Endothelial cell of umbilical vein (primary cell): ENCODE data around the gene CABCOCO1. TPM values are rescaled to one million over a fixed set of nuclear protein-coding genes. Genes with fewer than 3 reads are reported as not detected.

ENCODE experiments used
- BruUV-seq: library from RNA; stranded (reverse); fragments of 400-500 nt; replicated peaks from 2 replicates; lab custom pipeline; 2021; lab: Mats Ljungman, UMichigan
- CTCF ChIA-PET: fragments of 300-600, 350-600 bp; sonication (Branson Sonifier 250); formaldehyde crosslinking; loops from one replicate; lab custom pipeline; 2021; ENCODE audit warnings: antibody characterized with exemption, inconsistent platforms; lab: Charles Lee
- POLR2A ChIA-PET: fragments of 300-600, 350-600 bp; sonication (Branson Sonifier 250); formaldehyde crosslinking; loops from one replicate; lab custom pipeline; 2021; ENCODE audit warnings: antibody characterized with exemption, inconsistent platforms; lab: Charles Lee
- DNase-seq: peaks from one replicate; pipeline ENCODE4 v3.0.0-alpha.2; 2011; ENCODE audit warnings: low read depth, low spot score
- FAIRE-seq: peaks from 2 replicates; lab custom pipeline; 2011; peaks lifted over from hg19 to GRCh38; lab: Jason Lieb, UNC
- H2AFZ ChIP-seq: 2 replicates; pipeline ENCODE4 v1.6.0; 2012; ENCODE audit warnings: low read depth, low read length, control low read depth, inconsistent platforms
- H3K27ac ChIP-seq: 2 replicates; pipeline ENCODE4 v1.5.1; 2011; ENCODE audit warnings: low read depth, mild to moderate bottlenecking, control low read depth, low read length, moderate library complexity; ENCODE audit not compliant: insufficient read depth
- H3K27me3 ChIP-seq, 2 experiments: 2 replicates each; pipeline versions ENCODE4 v1.6.0 to v1.6.1; 2011; ENCODE audit warnings: low read length in 2 of 2, mixed read lengths in 1 of 2; ENCODE audit not compliant: control insufficient read depth in 2 of 2, insufficient read depth in 2 of 2
- H3K36me3 ChIP-seq, 2 experiments: 2 replicates in 1 of 2; 3 replicates in 1 of 2; pipeline ENCODE4 v1.5.1; 2011; ENCODE audit warnings: low read length in 2 of 2, mild to moderate bottlenecking in 1 of 2, moderate library complexity in 1 of 2; ENCODE audit not compliant: control insufficient read depth in 2 of 2, insufficient read depth in 2 of 2; ENCODE audit errors: extremely low read depth in 1 of 2
- H3K4me1 ChIP-seq: 3 replicates; pipeline ENCODE4 v1.5.1; 2011; ENCODE audit warnings: mild to moderate bottlenecking, low read length; ENCODE audit not compliant: control insufficient read depth, insufficient read depth; ENCODE audit errors: extremely low read depth
- H3K4me2 ChIP-seq: 2 replicates; pipeline ENCODE4 v1.6.1; 2011; ENCODE audit warnings: low read length, control low read depth, mixed read lengths; ENCODE audit not compliant: insufficient read depth
- H3K4me3 ChIP-seq, 3 experiments: fragments of 200-600 bp in 1 of 3; sonication (generic), shearing (Covaris generic) in 1 of 3; replicated peaks in 1 of 3; 2 replicates each; pipeline ENCODE4 v1.5.1; 2011 to 2016; ENCODE audit warnings: control low read depth in 3 of 3, low read length in 3 of 3, mild to moderate bottlenecking in 2 of 3, inconsistent platforms in 1 of 3, low read depth in 1 of 3, moderate library complexity in 1 of 3; ENCODE audit not compliant: insufficient read depth in 1 of 3
- H3K79me2 ChIP-seq: 2 replicates; pipeline ENCODE4 v1.6.0; 2012; ENCODE audit warnings: low read length, inconsistent platforms; ENCODE audit not compliant: control insufficient read depth, insufficient read depth
- H3K9ac ChIP-seq: replicated peaks from 2 replicates; pipeline ENCODE3; 2011; ENCODE audit warnings: low read length, control low read depth; ENCODE audit not compliant: insufficient read depth; ENCODE audit errors: extremely low read depth
- H3K9me1 ChIP-seq: replicated peaks from 3 replicates; pipeline ENCODE4 v1.6.0; 2011; ENCODE audit warnings: mild to moderate bottlenecking, low read length; ENCODE audit not compliant: control insufficient read depth, insufficient read depth; ENCODE audit errors: extremely low read depth
- H3K9me3 ChIP-seq: replicated peaks from 2 replicates; pipeline ENCODE4 v1.5.1; 2012; ENCODE audit warnings: low read length, inconsistent platforms; ENCODE audit not compliant: control insufficient read depth, insufficient read depth
- H4K20me1 ChIP-seq: replicated peaks from 2 replicates; pipeline ENCODE3; 2011; ENCODE audit warnings: mild to moderate bottlenecking, low read length; ENCODE audit not compliant: control insufficient read depth, insufficient read depth; ENCODE audit errors: extremely low read depth
- EZH2 ChIP-seq: IDR thresholded peaks from 2 replicates; pipeline ENCODE4 v1.6.1; 2012; ENCODE audit warnings: borderline replicate concordance, low read depth, mild to moderate bottlenecking, moderate library complexity, low read length, inconsistent platforms; ENCODE audit not compliant: severe bottlenecking
- FOS ChIP-seq: IDR thresholded peaks from 2 replicates; pipeline ENCODE4 v1.6.1; 2011; ENCODE audit warnings: mild to moderate bottlenecking, low read length, moderate library complexity, borderline replicate concordance; ENCODE audit not compliant: insufficient read depth
- JUN ChIP-seq: IDR thresholded peaks from 2 replicates; pipeline ENCODE4 v1.6.1; 2011; ENCODE audit warnings: borderline replicate concordance, low read depth; ENCODE audit not compliant: insufficient read length, insufficient read depth
- MAX ChIP-seq: IDR thresholded peaks from 2 replicates; pipeline ENCODE4 v1.6.1; 2011; ENCODE audit not compliant: insufficient read depth, insufficient read length
- POLR2A ChIP-seq: IDR thresholded peaks from 2 replicates; pipeline ENCODE4 v1.6.1; 2012; ENCODE audit warnings: low read depth, mild to moderate bottlenecking, control low read depth, low read length
- dilution Hi-C: fragments of 300-500 bp; cut with MboI; formaldehyde crosslinking; loops from one replicate; pipeline ENCODE4 v1.15.0; 2019; ENCODE audit warnings: low sequenced_read_pairs; ENCODE audit not compliant: extremely low pct_ligation_motif_present
- intact Hi-C: fragments of 100-400 bp; cut with micrococcal nuclease; formaldehyde crosslinking; loops from one replicate; pipeline ENCODE4 v1.10.0; 2022
- polyA plus RNA-seq, 4 experiments: library from polyadenylated mRNA; depleted of rRNA in 3 of 4; stranded (reverse) in 3 of 4; unstranded in 1 of 4; fragments of >200 nt; gene quantifications; 2 replicates each; pipeline versions ENCODE4 v1.2.1 to v1.2.3, GENCODE V29; 2011 to 2012; ENCODE audit warnings: missing spikeins in 1 of 4
- total RNA-seq: library from RNA; stranded (reverse); gene quantifications from 2 replicates; pipeline ENCODE4 v1.2.3, GENCODE V29; 2021

Gene CABCOCO1
- total and polyA plus RNA-seq, 2 donors (not counting 3 experiments of a cell fraction or from before 2014, with no cell fraction given) = 0.06 to 1.3 TPM

GRCh38 chr10:61779276-61779675 lies 116.5 kb downstream of the CABCOCO1 start:
- intact Hi-C loops (no loop called here), dilution Hi-C loops (no loop called here)
- CTCF ChIA-PET = no interaction called here
- H2AFZ ChIP-seq = no peak overlapping the region
- H3K4me3 ChIP-seq = no peak overlapping the region
- no peak for DNase-seq
- no peaks in the 10 kb centered on the region for H3K27me3 ChIP-seq
- H3K79me2 ChIP-seq = no peaks in the 10 kb centered on the region
- H3K36me3 ChIP-seq = no peaks in the 10 kb centered on the region
- H3K9me1 ChIP-seq = no peaks in the 10 kb centered on the region
- H4K20me1 ChIP-seq = no peaks in the 10 kb centered on the region
- POLR2A ChIA-PET = no interaction called here
- H3K4me2 ChIP-seq = no peak overlapping the region
- BruUV-seq = no TSS peak
- TF ChIP-seq EZH2 = no peak
- TF ChIP-seq MAX = no peak
- no peak for TF ChIP-seq FOS
- TF ChIP-seq POLR2A = no peak
- no peaks in the 10 kb centered on the region for H3K4me1 ChIP-seq
- H3K9ac ChIP-seq = no peak overlapping the region
- FAIRE-seq = no peak
- no peaks in the 10 kb centered on the region for H3K9me3 ChIP-seq
- H3K27ac ChIP-seq = no peak overlapping the region

- no peak overlapping the region for H2AFZ ChIP-seq
- DNase-seq = peak; percentile 90
- peak; percentile 66 for FAIRE-seq
- intact Hi-C loops (no loop called here), dilution Hi-C loops (no loop called here)
- H3K4me2 ChIP-seq = no peak overlapping the region
- ChIA-PET POLR2A (no interaction called here), CTCF (interaction anchor here (0.9 to 1.0 kb wide), 2 partner anchors 19 to 118 kb away, joined by 4 read pairs; no protein-coding TSS in a partner anchor)
- no peaks in the 10 kb centered on the region for H3K79me2 ChIP-seq
- H4K20me1 ChIP-seq = no peaks in the 10 kb centered on the region
- no peaks in the 10 kb centered on the region for H3K4me1 ChIP-seq
- no peak overlapping the region for H3K4me3 ChIP-seq
- TF ChIP-seq MAX = no peak
- peak; percentile 17 for TF ChIP-seq JUN
- no TSS peak for BruUV-seq
- no peak overlapping the region for H3K27ac ChIP-seq
- H3K9ac ChIP-seq = no peak overlapping the region
- H3K9me3 ChIP-seq = no peaks in the 10 kb centered on the region
- no peaks in the 10 kb centered on the region for H3K36me3 ChIP-seq
- no peaks in the 10 kb centered on the region for H3K9me1 ChIP-seq
- H3K27me3 ChIP-seq = no peaks in the 10 kb centered on the region
Measured at GRCh38 chr10:61779950-61780659, 117.4 kb downstream of the CABCOCO1 start.
